Dendritic cell treated with granulocyte-macrophage colony-stimulating factor and Interleukin-4, amounts not matched to agents 40 ng/mL and 50 ng/mL, for 4 days (primary cell): ENCODE results near the gene C6orf136.

Experiments
- H3K27ac Mint-ChIP-seq: one replicate; pipeline ENCODE4 v1.8.0; 2022; ENCODE audit warnings: mild to moderate bottlenecking, mixed read lengths
- H3K27me3 Mint-ChIP-seq: one replicate; pipeline ENCODE4 v1.8.0; 2022; ENCODE audit warnings: mild to moderate bottlenecking, mixed read lengths
- H3K36me3 Mint-ChIP-seq: one replicate; pipeline ENCODE4 v1.8.0; 2022; ENCODE audit warnings: low read depth, mixed read lengths
- H3K4me1 Mint-ChIP-seq: one replicate; pipeline ENCODE4 v1.8.0; 2022; ENCODE audit warnings: low read depth, mixed read lengths
- H3K4me3 Mint-ChIP-seq: one replicate; pipeline ENCODE4 v1.8.0; 2022; ENCODE audit warnings: mild to moderate bottlenecking, moderate library complexity, mixed read lengths
- H3K9me3 Mint-ChIP-seq: one replicate; pipeline ENCODE4 v1.8.0; 2022; ENCODE audit warnings: mixed read lengths
- intact Hi-C: fragments of 100-400 bp; cut with micrococcal nuclease; formaldehyde crosslinking; loops from one replicate; pipeline ENCODE4 v1.15.0; 2022

The C6orf136 gene

GRCh38 chr6:30612213-30612612 lies 34.7 kb upstream of the C6orf136 start:
- Mint-ChIP-seq H3K27me3 (no peaks in the 10 kb centered on the region), H3K4me1 (peaks cover 49% of the 10 kb centered on the region), H3K4me3 (no peak overlapping the region), H3K27ac (no peak overlapping the region), H3K9me3 (no peaks in the 10 kb centered on the region), H3K36me3 (peaks cover 86% of the 10 kb centered on the region)
- intact Hi-C loops: loop anchor here (5.0 kb wide), 1 partner anchor 130 kb away; no protein-coding TSS in a partner anchor

DNA sequence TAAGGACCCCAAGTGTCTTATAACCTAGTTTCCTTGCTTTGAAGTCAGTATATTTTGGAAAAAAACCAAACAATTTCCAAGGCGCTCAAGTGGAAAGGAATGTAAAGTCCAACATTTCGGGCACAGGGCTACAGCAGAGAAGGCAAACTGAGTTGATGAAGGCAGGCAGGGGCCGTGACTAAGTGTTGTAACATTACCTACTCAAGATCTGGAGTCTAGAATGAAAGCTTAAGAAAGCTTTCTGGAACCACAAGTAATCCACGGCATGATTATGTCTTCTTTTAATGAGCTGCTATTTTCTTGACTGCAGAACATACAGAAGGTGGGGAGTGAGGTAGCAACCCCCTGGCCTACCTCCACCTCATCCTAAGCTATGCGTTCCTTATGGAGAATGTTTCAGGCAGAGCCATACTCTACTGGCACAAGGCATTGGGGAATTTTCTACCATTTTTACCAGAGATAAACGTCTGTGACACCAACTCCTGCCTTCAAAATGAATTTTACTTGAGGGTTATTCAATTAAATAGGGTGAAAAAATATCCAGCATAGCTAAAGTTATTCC lies 34.2 kb upstream of the C6orf136 start:
- Mint-ChIP-seq H3K4me3 (no peak overlapping the region), H3K4me1 (peaks cover 49% of the 10 kb centered on the region), H3K9me3 (no peaks in the 10 kb centered on the region)

DNA sequence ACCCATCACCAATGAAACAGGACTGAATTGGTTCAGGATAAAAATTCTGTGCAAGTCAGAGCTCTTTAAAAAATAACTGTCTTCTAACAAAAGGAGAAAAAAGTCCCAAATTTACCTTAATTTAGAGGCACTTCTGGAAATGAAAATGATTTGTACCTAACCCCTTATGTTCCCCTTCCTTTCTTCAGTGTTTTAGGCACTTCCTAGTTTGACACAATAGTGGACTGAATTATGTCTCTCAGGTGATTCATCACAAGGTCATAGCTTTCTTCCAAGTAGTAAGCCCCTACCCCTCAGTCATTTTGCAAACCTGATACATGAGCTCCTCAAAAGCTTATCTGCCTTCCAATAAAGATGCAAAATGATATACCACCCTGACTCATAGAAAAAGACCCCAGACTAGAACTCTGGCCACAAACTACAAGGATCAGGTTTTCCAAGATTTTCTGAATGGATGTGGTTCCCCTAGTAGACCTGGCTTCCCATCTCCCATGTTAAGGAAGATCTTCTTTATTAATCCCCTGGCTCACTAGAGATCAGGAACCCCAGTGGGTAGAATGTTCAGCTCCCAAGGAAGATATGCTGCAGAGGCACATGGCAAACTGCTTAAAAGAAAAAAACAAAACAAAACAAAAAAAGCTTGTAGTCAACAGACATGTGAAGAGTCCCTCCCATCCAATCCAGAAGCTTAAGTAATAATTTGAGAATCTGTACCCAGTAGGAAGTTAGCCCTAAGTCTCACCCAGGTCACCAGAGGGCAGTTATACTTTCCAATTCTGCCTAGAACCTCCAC lies 33.5 kb upstream of the C6orf136 start:
- Mint-ChIP-seq H3K27ac (peak overlapping the region; percentile 95), H3K4me1 (peaks cover 48% of the 10 kb centered on the region), H3K4me3 (peak overlapping the region; percentile 52), H3K36me3 (peaks cover 76% of the 10 kb centered on the region), H3K9me3 (no peaks in the 10 kb centered on the region), H3K27me3 (no peaks in the 10 kb centered on the region)
- intact Hi-C loops: loop anchor here (5.0 kb wide), 1 partner anchor 131 kb away; no protein-coding TSS in a partner anchor

More for the DNA sequence above, 34.2 kb upstream of the C6orf136 start:
- H3K36me3 Mint-ChIP-seq: peaks cover 82% of the 10 kb centered on the region
- H3K27me3 Mint-ChIP-seq: no peaks in the 10 kb centered on the region
- intact Hi-C loops: loop anchor here (5.0 kb wide), 1 partner anchor 130 kb away; no protein-coding TSS in a partner anchor
- no peak overlapping the region for H3K27ac Mint-ChIP-seq

- H3K36me3 Mint-ChIP-seq: peaks cover 70% of the 10 kb centered on the region
- no peaks in the 10 kb centered on the region for H3K27me3 Mint-ChIP-seq
- H3K4me3 Mint-ChIP-seq: peak overlapping the region; percentile 88
- H3K9me3 Mint-ChIP-seq: no peaks in the 10 kb centered on the region
- intact Hi-C loops: loop anchor here (5.0 kb wide), 1 partner anchor 132 kb away; no protein-coding TSS in a partner anchor
- peaks cover 48% of the 10 kb centered on the region for H3K4me1 Mint-ChIP-seq
- peak overlapping the region; percentile 95 for H3K27ac Mint-ChIP-seq
Observed at GRCh38 chr6:30614044-30614842, 32.7 kb upstream of the C6orf136 start.

GRCh38 chr6:30614843-30615218 lies 32.1 kb upstream of the C6orf136 start:
- H3K36me3 Mint-ChIP-seq: peaks cover 70% of the 10 kb centered on the region

GRCh38 chr6:30615219-30615957 lies 31.5 kb upstream of the C6orf136 start:
- H3K27ac Mint-ChIP-seq: peak overlapping the region; percentile 95
- H3K9me3 Mint-ChIP-seq: no peaks in the 10 kb centered on the region
- peaks cover 72% of the 10 kb centered on the region for H3K36me3 Mint-ChIP-seq
- H3K27me3 Mint-ChIP-seq: no peaks in the 10 kb centered on the region
- H3K4me3 Mint-ChIP-seq: peak overlapping the region; percentile 88
- intact Hi-C loops: loop anchor here (1.0 to 5.0 kb wide), 2 partner anchors 44 to 127 kb away; partner anchors contain the start of genes ABCF1, FLOT1 and IER3
- H3K4me1 Mint-ChIP-seq: peaks cover 47% of the 10 kb centered on the region

More at GRCh38 chr6:30614843-30615218, 32.1 kb upstream of the C6orf136 start:
- Mint-ChIP-seq H3K4me3 (peak overlapping the region; percentile 88), H3K27ac (peak overlapping the region; percentile 95), H3K27me3 (no peaks in the 10 kb centered on the region), H3K9me3 (no peaks in the 10 kb centered on the region), H3K4me1 (peaks cover 48% of the 10 kb centered on the region)
- intact Hi-C loops: loop anchor here (1.0 to 5.0 kb wide), 3 partner anchors 44 to 133 kb away; partner anchors contain the start of genes ABCF1, FLOT1 and IER3

DNA sequence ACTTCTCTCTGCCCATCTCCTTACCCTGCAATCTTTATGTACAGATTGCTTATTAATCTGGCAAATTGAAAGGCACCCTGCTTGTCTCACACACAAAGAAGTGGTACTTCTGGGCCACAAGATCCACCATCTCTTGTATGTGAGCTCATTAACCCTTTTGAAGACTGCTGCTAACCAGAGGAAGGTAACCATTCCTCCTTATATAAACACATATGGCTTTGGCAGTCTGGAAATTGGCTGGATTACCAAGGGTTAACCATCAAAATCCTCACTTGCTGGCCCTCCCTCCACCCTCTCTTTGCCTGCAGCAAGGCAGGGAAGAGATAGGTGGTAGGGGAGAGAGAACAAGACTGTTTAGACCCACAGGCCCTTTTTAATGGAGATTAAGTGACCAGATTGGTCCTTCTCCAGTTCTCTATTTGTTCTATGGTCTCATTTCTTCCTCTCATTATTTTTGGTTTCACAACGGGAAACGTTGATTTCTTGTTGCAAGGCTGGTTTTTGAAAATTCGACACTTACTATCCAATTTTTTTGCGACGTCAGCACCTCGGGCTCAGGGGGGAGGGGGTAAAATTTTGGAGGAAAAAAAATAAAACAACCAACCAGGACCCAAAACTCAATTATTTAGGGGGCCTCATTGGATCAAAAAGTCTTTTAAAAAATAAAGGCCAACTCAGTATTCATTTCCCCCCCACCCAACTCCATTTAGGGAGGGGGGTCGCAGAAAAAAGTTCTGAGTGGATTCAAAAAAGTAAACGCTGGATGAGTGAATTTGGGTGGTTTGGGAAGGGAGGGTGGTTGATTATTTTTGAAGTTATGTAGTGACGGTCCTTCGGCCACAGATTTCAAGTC lies 30.7 kb upstream of the C6orf136 start:
- Mint-ChIP-seq H3K36me3 (peaks cover 72% of the 10 kb centered on the region), H3K27ac (peak overlapping the region; percentile 95), H3K4me1 (peaks cover 43% of the 10 kb centered on the region), H3K4me3 (peak overlapping the region; percentile 88), H3K27me3 (no peaks in the 10 kb centered on the region), H3K9me3 (no peaks in the 10 kb centered on the region)
- intact Hi-C loops: loop anchor here (1.0 to 5.0 kb wide), 3 partner anchors 45 to 126 kb away; partner anchors contain the start of genes ABCF1, FLOT1 and IER3

GRCh38 chr6:30616811-30617564 lies 29.9 kb upstream of the C6orf136 start, which contains the start of gene PPP1R10:
PPP1R10 (minus strand) TSS chr6:30617243; CDS start chr6:30609944, 7,299 bp downstream.
- Mint-ChIP-seq H3K27ac (peak within 1 kb of the TSS; percentile 95), H3K36me3 (peaks cover 74% of the 10 kb centered on the region), H3K9me3 (no peaks in the 10 kb centered on the region), H3K4me3 (peak within 1 kb of the TSS; percentile 88), H3K4me1 (peaks cover 35% of the 10 kb centered on the region), H3K27me3 (no peaks in the 10 kb centered on the region)
- intact Hi-C loops: loop anchor here (1.0 to 5.0 kb wide), 4 partner anchors 61 to 125 kb away; partner anchors contain the start of genes FLOT1, GNL1, IER3 and TUBB

DNA sequence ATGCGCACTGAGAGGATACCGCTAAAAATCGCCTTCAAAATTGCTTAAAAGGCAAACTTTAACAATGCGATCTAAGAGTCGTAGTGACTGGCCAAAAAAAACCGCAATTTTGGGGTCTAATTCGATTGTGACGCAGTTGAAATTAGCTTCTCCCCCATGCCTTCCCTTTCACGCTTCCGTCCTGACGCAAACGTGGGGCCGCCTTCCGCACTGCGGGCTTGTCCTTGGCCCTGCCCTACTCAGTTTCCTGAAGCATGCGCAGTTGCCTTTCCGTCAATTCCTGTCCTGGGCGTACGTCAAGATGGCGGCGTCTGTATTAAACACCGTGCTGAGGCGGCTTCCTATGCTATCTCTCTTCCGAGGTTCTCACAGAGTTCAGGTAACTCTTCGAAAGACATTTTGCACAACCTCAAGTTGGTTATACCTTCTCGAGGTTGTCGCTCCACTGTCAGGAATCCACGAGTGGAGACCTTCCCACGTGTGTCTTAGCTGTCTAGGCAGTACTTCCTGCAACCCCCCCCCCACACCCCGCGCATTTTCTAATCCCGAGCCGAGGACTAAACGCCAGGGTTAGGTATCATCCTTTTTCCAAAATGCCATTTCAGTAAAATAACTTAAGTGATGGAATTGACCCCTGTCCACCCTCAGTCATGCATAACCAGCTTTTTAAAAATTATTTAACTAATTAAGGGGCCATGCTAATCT lies 29.2 kb upstream of the C6orf136 start, which contains the start of gene MRPS18B:
MRPS18B (plus strand) TSS at position 276 of the 705 bp plus-strand sequence; CDS start at position 302, 26 bp downstream.
- Mint-ChIP-seq H3K4me1 (peaks cover 31% of the 10 kb centered on the region), H3K36me3 (peaks cover 81% of the 10 kb centered on the region), H3K27me3 (no peaks in the 10 kb centered on the region), H3K9me3 (no peaks in the 10 kb centered on the region), H3K4me3 (peak within 1 kb of the TSS; percentile 88), H3K27ac (peak within 1 kb of the TSS; percentile 95)
- intact Hi-C loops: loop anchor here (1.0 to 5.0 kb wide), 5 partner anchors 9 to 125 kb away; partner anchors contain the start of genes ATAT1, FLOT1, GNL1 and IER3

- H3K27me3 Mint-ChIP-seq: no peaks in the 10 kb centered on the region
- H3K4me3 Mint-ChIP-seq: peak overlapping the region; percentile 88
- peaks cover 84% of the 10 kb centered on the region for H3K36me3 Mint-ChIP-seq
- peaks cover 28% of the 10 kb centered on the region for H3K4me1 Mint-ChIP-seq
- H3K27ac Mint-ChIP-seq: peak overlapping the region; percentile 95
- intact Hi-C loops: loop anchor here (1.0 to 5.0 kb wide), 2 partner anchors 8 to 124 kb away; partner anchors contain the start of genes ATAT1, FLOT1 and IER3
- no peaks in the 10 kb centered on the region for H3K9me3 Mint-ChIP-seq
Observed at GRCh38 chr6:30618270-30618797, 28.6 kb upstream of the C6orf136 start.

GRCh38 chr6:30619561-30619960 lies 27.4 kb upstream of the C6orf136 start:
- Mint-ChIP-seq H3K36me3 (peaks cover 84% of the 10 kb centered on the region), H3K9me3 (no peaks in the 10 kb centered on the region), H3K27me3 (no peaks in the 10 kb centered on the region), H3K27ac (peak overlapping the region; percentile 95), H3K4me3 (no peak overlapping the region), H3K4me1 (peaks cover 19% of the 10 kb centered on the region)
- intact Hi-C loops: loop anchor here (5.0 kb wide), 1 partner anchor 123 kb away; the partner anchor contains the start of genes FLOT1 and IER3
